GM21526 (cell line): Measurements from ENCODE around the gene CYB5RL.
"Not testable (repeated sequence)": the region's sequence is repeated elsewhere in the genome, so short reads cannot be mapped to it uniquely, and the experiment has no call there.

Experiments used
- ATAC-seq: cut with Tn5 transposase; IDR thresholded peaks from one replicate; pipeline ENCODE4 v1.9.1; 2021; ENCODE audit warnings: moderate library complexity; ENCODE audit not compliant: unreplicated experiment, low FRiP score

Gene CYB5RL

GRCh38 chr1:54191525-54191924 lies 8.3 kb downstream of the CYB5RL start:
- no peak for ATAC-seq

DNA sequence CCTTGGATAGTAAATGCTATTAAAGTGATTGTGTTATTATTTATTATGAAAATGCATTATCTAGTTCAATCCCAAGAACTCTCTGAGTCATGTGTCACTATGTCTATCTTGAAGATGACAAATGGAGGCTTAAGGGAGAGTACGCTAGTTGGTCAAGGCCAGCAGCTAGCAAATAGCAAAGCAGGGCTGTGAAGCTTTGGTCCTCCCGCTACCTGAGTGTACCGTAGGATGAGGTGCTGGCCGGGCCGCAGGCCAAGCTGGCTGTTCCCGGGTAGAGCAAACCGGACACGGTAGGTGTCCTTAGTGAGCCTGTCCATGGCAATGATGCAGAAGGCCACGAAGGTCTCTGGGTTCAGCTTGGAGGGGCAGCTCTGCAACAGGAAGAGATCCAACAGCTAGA lies 9.3 kb downstream of the CYB5RL start:
- no peak for ATAC-seq

DNA sequence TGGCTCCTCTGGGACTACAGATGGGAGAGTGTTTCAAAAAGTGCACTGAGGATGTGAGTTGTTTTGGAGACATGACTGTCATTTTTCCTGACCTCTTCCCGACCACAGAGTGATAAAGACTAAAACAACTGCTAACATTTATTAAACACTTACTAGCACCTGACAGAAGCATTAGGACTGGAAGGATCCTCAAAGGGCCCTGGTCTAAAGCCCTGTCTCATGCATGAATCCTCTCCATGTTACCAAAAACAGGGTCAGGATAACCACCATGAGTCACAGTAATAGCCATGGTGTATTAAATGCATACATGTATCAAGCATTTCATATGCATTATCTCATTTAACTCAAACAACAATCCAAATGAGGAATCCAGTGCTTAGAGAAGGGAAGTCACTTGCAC lies 11.5 kb downstream of the CYB5RL start:
- no peak for ATAC-seq

- ATAC-seq, result no peak
Measured at GRCh38 chr1:54186056-54186455, 13.8 kb downstream of the CYB5RL start.

DNA sequence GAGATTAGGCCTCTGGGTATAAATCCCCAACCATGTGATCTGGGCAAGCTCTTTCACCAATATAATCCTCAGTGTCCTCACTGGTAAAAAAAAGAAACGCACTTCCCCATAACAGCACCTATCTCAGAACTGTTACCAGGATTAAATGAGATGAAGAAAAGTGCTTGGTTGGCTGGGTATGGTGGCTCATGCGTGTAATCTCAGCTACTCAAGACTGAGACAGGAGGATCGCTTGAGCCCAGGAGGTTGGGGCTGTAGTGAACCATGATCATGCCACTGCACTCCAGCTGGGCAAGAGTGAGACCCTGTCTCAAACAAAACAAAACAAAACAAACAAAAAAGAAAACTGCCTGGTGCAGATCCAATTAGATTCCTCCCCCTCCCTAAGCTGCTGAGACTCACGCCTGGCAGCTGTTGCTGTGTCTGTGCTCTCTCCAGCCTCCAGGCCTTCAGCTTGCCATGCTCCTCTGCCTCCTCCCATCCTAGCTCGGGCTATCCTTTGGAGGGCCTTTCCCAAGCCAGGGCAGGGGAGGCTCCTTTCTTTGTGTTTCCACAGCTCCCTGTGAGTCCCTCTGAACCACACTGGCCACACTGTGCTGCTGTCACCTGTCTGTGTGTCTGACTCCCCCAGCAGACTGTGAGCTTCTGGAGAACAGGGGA lies 19.0 kb downstream of the CYB5RL start:
- ATAC-seq, result no peak

GRCh38 chr1:54178296-54179070 lies 21.3 kb downstream of the CYB5RL start:
- no peak for ATAC-seq

GRCh38 chr1:54177726-54178125 lies 22.1 kb downstream of the CYB5RL start:
- ATAC-seq, result no peak

- no peak for ATAC-seq
Measured at GRCh38 chr1:54176621-54177327, 23.1 kb downstream of the CYB5RL start.

GRCh38 chr1:54174106-54174505 lies 25.7 kb downstream of the CYB5RL start:
- no peak for ATAC-seq

- no peak for ATAC-seq
Measured at GRCh38 chr1:54173681-54174080, 26.1 kb downstream of the CYB5RL start.

DNA sequence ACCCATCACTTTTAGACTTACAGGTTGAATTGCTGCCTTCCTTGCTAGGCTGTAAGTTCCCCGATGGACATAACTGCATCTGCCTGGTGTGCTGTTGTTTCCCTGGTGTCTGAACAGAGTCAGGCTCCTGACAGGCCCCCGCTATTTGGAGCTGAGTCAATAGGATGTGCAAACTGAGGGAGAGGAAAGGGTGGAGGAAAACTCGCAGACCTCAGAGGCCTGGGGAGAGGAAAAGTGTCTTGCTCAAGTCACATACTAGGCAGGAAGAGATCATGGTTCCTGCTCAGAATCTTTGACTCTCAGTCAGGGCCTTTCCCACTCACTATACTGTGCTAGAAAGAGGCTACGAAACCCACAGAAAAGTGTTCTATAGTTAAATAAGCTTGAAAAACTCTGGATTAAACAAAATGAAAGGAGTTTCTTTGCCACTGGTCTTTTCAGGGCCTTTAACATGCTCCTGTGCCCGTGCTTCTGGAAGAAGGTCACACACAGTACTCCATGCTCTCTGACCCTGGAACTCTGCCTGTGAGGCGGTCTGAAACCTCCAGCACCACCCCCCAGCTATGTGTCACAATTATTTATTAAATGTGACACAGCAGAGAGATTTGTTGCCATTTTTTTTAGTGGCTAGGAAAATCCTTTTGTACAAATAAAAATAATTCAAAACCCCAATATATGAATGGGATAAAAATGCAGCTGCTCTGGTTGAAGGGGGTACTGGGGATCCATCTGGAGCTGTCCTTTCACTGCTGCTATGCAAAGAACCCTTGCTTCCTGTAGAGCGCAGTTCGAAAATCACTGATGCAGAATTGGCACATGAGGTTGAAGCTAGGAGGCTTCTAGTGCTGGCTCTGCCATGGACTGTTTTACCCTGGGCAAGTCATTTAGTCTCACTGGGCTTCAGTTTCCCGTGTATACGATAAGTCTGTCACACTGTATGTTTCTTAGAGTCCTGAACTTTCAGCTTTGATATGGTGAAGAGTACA lies 26.9 kb downstream of the CYB5RL start:
- ATAC-seq, result no peak

GRCh38 chr1:54171606-54172005 lies 28.2 kb downstream of the CYB5RL start:
- no peak for ATAC-seq

DNA sequence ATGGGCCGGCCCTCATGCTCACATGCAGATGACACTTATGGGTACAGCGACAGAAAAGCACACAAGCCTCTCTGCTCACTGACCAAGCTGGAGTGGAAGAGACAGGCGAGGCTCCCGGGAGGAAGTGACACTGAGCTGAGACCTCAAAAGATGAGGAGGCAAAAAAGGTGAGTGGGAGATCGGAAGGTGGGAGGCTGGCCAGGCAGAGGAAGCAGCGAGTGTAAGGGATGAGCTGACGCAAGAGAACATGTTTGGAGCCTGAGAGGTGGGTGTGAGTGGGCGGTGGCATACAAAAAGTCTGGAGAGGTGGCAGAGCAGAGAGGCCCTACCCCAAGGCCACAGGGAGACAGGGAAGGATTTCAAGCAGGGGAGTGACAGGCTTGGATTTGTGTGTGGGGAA lies 28.8 kb downstream of the CYB5RL start:
- no peak for ATAC-seq

DNA sequence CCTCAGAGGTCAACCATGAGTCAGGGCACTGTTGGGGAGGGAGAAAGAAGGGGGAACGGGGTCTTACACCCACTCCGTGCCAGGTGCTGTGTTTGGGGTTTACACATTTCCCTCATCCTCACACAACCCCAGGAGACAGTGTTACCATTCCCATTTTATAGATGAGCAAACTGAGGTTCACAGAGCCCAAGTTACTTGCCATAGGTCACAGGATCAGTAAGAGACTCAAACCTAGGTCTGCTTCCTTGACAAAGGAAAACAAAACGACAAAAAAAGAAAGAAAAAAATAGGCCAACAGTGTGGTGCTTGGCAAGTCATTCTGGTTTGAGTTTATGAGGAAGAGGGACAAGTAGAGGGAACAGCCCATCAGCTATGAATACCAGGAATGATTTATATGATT lies 30.8 kb downstream of the CYB5RL start:
- ATAC-seq, result no peak

GRCh38 chr1:54168206-54168965 lies 31.4 kb downstream of the CYB5RL start:
- no peak for ATAC-seq

DNA sequence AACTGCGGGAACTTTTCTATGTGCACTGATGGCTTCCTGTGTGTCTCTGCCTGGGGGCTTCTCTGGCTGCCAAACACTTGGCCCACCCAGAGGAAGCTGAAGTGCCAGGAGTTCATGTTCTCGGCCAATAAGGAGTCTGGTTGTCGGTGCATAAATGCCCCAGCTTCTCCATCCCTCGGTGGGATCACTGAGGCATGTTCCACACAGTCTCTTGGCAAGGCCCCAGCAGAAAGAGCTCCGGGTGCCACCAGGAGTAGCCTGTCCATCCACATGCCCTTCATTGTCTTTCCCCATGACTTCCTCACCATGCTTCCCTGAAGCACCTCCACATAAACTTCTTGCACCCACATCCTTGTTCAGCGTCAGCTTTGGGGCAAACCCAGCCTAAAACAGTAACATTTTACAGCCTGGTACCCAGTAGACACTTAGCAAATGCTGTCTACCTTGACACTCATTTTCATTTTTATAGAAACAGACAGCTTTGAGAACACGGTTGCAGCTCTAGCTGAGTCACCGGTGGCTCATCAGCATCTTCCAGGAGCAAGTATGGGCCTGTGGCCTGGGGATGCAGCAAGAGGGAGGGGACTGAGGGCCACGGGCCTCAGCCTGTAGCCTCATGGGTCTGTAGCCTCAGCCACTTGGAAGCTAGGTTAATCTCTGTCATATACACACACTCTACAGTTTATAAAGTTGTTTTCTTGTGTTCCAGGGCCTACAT lies 32.2 kb downstream of the CYB5RL start:
- ATAC-seq, result no peak

GRCh38 chr1:54166357-54166756 lies 33.5 kb downstream of the CYB5RL start:
- not testable (repeated sequence) for ATAC-seq

DNA sequence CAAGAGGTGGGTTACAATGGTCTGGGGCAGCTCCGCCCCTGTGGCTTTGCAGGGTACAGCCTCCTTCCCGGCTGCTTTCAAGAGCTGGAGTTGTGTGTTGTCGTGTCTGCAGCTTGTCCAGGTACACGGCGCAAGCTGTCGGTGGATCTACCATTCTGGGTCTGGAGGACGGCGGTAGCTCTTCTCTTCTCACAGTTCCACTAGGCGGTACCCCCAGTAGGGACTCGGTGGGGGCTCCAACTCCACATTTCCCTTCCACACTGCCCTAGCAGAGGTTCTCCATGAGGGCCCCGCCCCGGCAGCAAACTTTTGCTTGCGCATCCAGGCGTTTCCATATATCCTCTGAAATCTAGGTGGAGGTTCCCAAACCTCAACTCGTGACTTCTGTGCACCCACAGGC lies 34.7 kb downstream of the CYB5RL start:
- ATAC-seq, result no peak

- ATAC-seq, result no peak
Measured at GRCh38 chr1:54163573-54163972, 36.3 kb downstream of the CYB5RL start.
